Pancreas (tissue), 10 donors: ENCODE data around the gene S1PR5. TPM values are rescaled to one million over a fixed set of nuclear protein-coding genes. Genes with fewer than 3 reads are reported as not detected.

ENCODE experiments used
- ATAC-seq, 4 donors: fragments of 200-7000 bp; cut with Tn5 transposase; one replicate each; pipeline versions ENCODE4 v1.8.0 to v1.9.1; 2020; ENCODE audit warnings: mild to moderate bottlenecking in 4 of 4, moderate library complexity in 4 of 4
- DNase-seq, 6 donors: peaks; one replicate each; pipeline ENCODE4 v3.0.0-alpha.2; 2020
- FAIRE-seq: peaks from 2 replicates; lab custom pipeline; 2012; peaks lifted over from hg19 to GRCh38; lab: Jason Lieb, UNC
- H3K27ac ChIP-seq, 4 donors: fragments of 200-600 bp; sonication (generic); 1 replicate in 3 of 4; 2 replicates in 1 of 4; pipeline versions ENCODE4 v1.5.0 to v1.8.0; 2020
- H3K27me3 ChIP-seq, 4 donors: fragments of 200-600 bp; one replicate each; pipeline ENCODE4 v1.8.0; 2021
- H3K36me3 ChIP-seq, 3 donors: fragments of 200-600 bp; sonication (generic) in 1 of 3; one replicate each; pipeline versions ENCODE4 v1.5.0 to v1.8.0; 2020 to 2021
- H3K4me1 ChIP-seq, 3 donors: fragments of 200-600 bp; one replicate each; pipeline ENCODE4 v1.8.0; 2021
- H3K4me3 ChIP-seq, 4 donors: fragments of 200-600 bp; sonication (generic) in 2 of 4; one replicate each; pipeline versions ENCODE4 v1.5.0 to v1.8.0; 2020 to 2021
- H3K9me3 ChIP-seq, 4 donors: fragments of 200-600 bp; one replicate each; pipeline ENCODE4 v1.8.0; 2021
- WGBS, 2 donors: extraction: QIAGEN DNeasy Blood & Tissue Kit; methylation state at CpG; one replicate each; pipeline ENCODE4 v1.1.7; 2013; 5-methylcytosine and 5-hydroxymethylcytosine counted together
- intact Hi-C, 3 donors: fragments of 100-400 bp; cut with DNase I; formaldehyde crosslinking; loops; one replicate each; pipeline versions ENCODE4 v1.11.1 to v1.14.2; 2022
- polyA plus RNA-seq, 2 donors: library from polyadenylated mRNA; stranded (reverse); fragments of 200-250 nt; gene quantifications; one replicate each; pipeline ENCODE4 v1.2.3, GENCODE V29; 2013
- total RNA-seq, 6 donors: library from RNA; stranded (reverse); fragmentation: NEBNext Ultra II Directional in 4 of 6; extraction: Animal tissue kit (Norgen Biotek cat#: 25700) in 4 of 6; gene quantifications; one replicate each; pipeline versions ENCODE4 v1.2.1 to v1.2.4, GENCODE V29; 2021 to 2023
- TF ChIP-seq, protein P1 (sequence below), 4 donors: fragments of 200-600 bp; sonication (generic) in 3 of 4; IDR thresholded peaks; one replicate each; pipeline versions ENCODE4 v1.5.0 to v1.8.0; 2021; ENCODE audit warnings: antibody characterized with exemption in 4 of 4
- donor health status: healthy with polysubstance abuse.
- donor health status: DM: no; HTN: no; CAD: no; lungs with moderate emphysema.
- donor health status: DM: no; HTN: no; CAD: no.
- donor health status: control.
- donor health status: control.
- donor health status: Bipolar disorder and iron deficiency.
- donor health status: DM: yes; HTN: yes; CAD: no.
- donor health status: DM: no; HTN: no; CAD: no.
- donor health status: DM: no; HTN: no; CAD: no.
- donor health status: DM: yes; HTN: yes; CAD: no.

Gene S1PR5
- total and polyA plus RNA-seq, 8 donors = 0.21 to 1.3 (median 0.53) TPM

DNA sequence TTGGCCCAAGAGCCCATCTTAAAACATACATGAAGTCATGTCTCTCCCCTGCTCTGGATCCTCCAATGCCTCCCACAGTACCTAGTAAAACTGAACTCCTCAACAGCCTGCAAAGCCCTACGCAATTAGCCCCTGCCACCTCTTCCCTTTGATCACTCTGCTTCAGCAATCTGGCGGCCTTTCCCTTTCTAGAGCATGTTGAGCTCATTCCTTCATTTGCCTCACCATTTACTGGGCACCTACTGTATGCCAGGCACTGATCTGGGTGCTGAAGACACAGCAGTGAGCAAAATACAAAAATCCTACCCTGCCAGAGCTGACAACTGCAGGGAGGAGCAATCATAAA is 17.0 kb downstream of the S1PR5 start:
- intact Hi-C loops = no loop called here
- ATAC-seq (no peak), FAIRE-seq (no peak), DNase-seq (no peak)
- no peaks in the 10 kb centered on the region for H3K9me3 ChIP-seq
- no peak overlapping the region for H3K4me3 ChIP-seq
- TF ChIP-seq, protein P1, sequence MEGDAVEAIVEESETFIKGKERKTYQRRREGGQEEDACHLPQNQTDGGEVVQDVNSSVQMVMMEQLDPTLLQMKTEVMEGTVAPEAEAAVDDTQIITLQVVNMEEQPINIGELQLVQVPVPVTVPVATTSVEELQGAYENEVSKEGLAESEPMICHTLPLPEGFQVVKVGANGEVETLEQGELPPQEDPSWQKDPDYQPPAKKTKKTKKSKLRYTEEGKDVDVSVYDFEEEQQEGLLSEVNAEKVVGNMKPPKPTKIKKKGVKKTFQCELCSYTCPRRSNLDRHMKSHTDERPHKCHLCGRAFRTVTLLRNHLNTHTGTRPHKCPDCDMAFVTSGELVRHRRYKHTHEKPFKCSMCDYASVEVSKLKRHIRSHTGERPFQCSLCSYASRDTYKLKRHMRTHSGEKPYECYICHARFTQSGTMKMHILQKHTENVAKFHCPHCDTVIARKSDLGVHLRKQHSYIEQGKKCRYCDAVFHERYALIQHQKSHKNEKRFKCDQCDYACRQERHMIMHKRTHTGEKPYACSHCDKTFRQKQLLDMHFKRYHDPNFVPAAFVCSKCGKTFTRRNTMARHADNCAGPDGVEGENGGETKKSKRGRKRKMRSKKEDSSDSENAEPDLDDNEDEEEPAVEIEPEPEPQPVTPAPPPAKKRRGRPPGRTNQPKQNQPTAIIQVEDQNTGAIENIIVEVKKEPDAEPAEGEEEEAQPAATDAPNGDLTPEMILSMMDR (IDR thresholded peaks at IDR 0.05) = no peak
- H3K27me3 ChIP-seq = no peaks in the 10 kb centered on the region
- peaks cover 0 to 5% (median 5%) of the 10 kb centered on the region in 3 donors for H3K4me1 ChIP-seq
- peaks cover 0 to 17% (median 4%) of the 10 kb centered on the region in 3 donors for H3K36me3 ChIP-seq
- WGBS, 2 donors = 90 to 96% methylated on average over 2 of the region's 2 CpGs
- H3K27ac ChIP-seq = no peak overlapping the region

DNA sequence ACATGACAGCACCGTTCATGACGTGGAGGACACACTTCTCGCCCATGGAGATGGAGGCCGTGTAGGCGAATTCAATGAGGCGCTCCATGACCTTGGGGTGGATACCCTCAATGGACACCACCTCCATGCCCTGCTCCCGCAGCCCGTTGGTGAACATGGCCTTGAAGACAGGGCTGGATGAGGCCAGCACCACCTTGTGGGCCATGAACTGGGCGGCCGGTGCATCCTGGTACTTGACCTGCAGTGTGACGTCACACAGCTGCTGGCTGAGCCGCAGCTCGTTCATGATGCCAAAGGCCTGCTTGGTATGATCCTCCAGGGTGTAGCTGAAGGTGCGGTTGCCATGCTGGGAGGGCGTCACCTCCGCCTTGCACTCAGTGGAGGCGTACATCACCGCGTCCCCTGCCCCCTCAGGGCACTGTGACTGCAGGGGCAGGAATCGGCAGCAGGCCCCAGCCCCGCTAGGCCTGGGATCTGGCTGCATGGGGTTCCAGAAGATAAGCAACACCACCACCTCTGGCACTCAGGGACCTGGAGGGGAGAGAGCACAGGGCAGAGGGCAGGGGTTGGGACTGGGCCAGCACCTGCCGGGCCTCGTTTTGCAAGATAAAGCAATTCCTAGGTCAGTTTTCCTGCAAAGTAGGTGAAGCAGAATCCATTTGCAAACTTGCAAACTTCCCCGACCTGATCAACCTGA is 17.5 kb downstream of the S1PR5 start:
- intact Hi-C loops = loop anchor here in 2 of 3 donors (10.0 kb wide), 2 partner anchors 65 to 135 kb away; partner anchors contain the start of genes CDKN2D (in 1 of the 2) and KRI1 (in 1 of the 2)
- Histone ChIP-seq H3K27me3 (no peaks in the 10 kb centered on the region), H3K9me3 (no peaks in the 10 kb centered on the region), H3K4me1 (peaks cover 0 to 5% (median 5%) of the 10 kb centered on the region in 3 donors), H3K4me3 (no peak overlapping the region), H3K36me3 (peaks cover 0 to 20% (median 7%) of the 10 kb centered on the region in 3 donors), H3K27ac (peak overlapping the region in 1 of 4 donors; percentile 7)
- 73 to 77% methylated on average over 24 of the region's 24 CpGs for WGBS, 2 donors
- ATAC-seq (no peak), DNase-seq (peak in 1 of 6 donors; percentile 73), FAIRE-seq (no peak)
- TF ChIP-seq, protein P1 (IDR thresholded peaks at IDR 0.05) = no peak

DNA sequence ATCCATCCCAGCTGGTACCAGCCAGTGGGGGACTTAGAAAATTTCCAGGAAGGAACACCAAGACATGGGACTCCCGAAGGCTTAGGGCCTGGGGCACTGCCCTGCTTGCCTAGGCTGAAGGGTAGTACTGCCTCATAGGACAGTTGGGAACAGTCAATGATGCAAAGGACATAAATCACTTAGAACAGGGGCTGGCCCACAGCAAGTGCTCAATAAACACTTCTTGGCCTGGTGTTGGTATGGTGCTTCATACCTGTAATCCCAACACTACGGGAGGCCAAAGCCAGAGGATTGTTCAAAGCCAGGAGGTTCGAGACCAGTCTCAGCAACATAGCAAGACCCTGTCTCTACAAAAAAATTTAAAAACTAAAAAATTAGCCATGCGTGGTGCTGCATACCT is 19.9 kb downstream of the S1PR5 start:
- H3K27ac ChIP-seq = no peak overlapping the region
- DNase-seq (no peak), FAIRE-seq (no peak), ATAC-seq (no peak)
- 94 to 96% methylated on average over 4 of the region's 4 CpGs for WGBS, 2 donors
- no peaks in the 10 kb centered on the region for H3K27me3 ChIP-seq
- H3K9me3 ChIP-seq = no peaks in the 10 kb centered on the region
- no peak overlapping the region for H3K4me3 ChIP-seq
- TF ChIP-seq, protein P1 (IDR thresholded peaks at IDR 0.05) = no peak
- H3K4me1 ChIP-seq = peaks cover 0 to 5% (median 5%) of the 10 kb centered on the region in 3 donors
- intact Hi-C loops = loop anchor here in 2 of 3 donors (10.0 kb wide), 2 partner anchors 67 to 137 kb away; partner anchors contain the start of genes CDKN2D (in 1 of the 2) and KRI1 (in 1 of the 2)
- peaks cover 0 to 20% (median 7%) of the 10 kb centered on the region in 3 donors for H3K36me3 ChIP-seq

- intact Hi-C loops = loop anchor here in 2 of 3 donors (10.0 kb wide), 2 partner anchors 73 to 143 kb away; partner anchors contain the start of genes CDKN2D (in 1 of the 2) and KRI1 (in 1 of the 2)
- H3K36me3 ChIP-seq = peaks cover 3 to 54% (median 24%) of the 10 kb centered on the region in 3 donors
- peak in 1 of 6 donors; percentile 67 for DNase-seq
Observed at GRCh38 chr19:10491472-10492047, 25.7 kb downstream of the S1PR5 start.

More at GRCh38 chr19:10491472-10492047, 25.7 kb downstream of the S1PR5 start:
- FAIRE-seq (no peak), ATAC-seq (peak in 1 of 4 donors; percentile 5)
- WGBS, 2 donors = 94 to 96% methylated on average over 43 of the region's 43 CpGs
- Histone ChIP-seq H3K4me3 (no peak overlapping the region), H3K4me1 (no peaks in the 10 kb centered on the region), H3K27ac (no peak overlapping the region), H3K9me3 (no peaks in the 10 kb centered on the region), H3K27me3 (no peaks in the 10 kb centered on the region)
- TF ChIP-seq, protein P1 (IDR thresholded peaks at IDR 0.05) = no peak
